SK-N-SH treated with all-trans-retinoic acid at 6 μM for 48 hours (cell line): ENCODE measurements around the gene HOXA7.

Experiments
- ARNTL ChIP-seq: fragments of 450-650 bp; formaldehyde crosslinking; IDR thresholded peaks from 2 replicates; pipeline ENCODE4 v1.5.0; 2020; ENCODE audit warnings: low read depth, mild to moderate bottlenecking, moderate library complexity, borderline replicate concordance
- PATZ1 ChIP-seq: fragments of 250-450 bp; sonication (Bioruptor Pico); IDR thresholded peaks from 2 replicates; pipeline ENCODE4 v1.8.0; 2020; ENCODE audit warnings: mild to moderate bottlenecking, moderate library complexity, borderline replicate concordance
- ZNF8 ChIP-seq: fragments of 450-650 bp; formaldehyde crosslinking; IDR thresholded peaks from 2 replicates; pipeline ENCODE4 v1.5.0; 2020; ENCODE audit warnings: mild to moderate bottlenecking, moderate library complexity

GRCh38 chr7:27164045-27164366 is 7.5 kb upstream of the HOXA7 start:
- TF ChIP-seq ARNTL (no peak), ZNF8 (no peak), PATZ1 (CRISPR knock-in tag) (no peak)
